Stimulated activated CD8-positive, alpha-beta memory T cell treated with anti-CD3 and anti-CD28 coated beads, Interleukin-12 subunit alpha, Interleukin-12 subunit beta, amount 100 ng/mL, for 24 hours (primary cell): ENCODE measurements around the gene PITX3.
"Not testable (repeated sequence)": the region's sequence is repeated elsewhere in the genome, so short reads cannot be mapped to it uniquely, and the experiment has no call there.

Experiments
- DNase-seq: peaks from one replicate; pipeline ENCODE4 v3.0.0-alpha.2; 2020; ENCODE audit errors: extremely low read depth

PITX3 gene

DNA sequence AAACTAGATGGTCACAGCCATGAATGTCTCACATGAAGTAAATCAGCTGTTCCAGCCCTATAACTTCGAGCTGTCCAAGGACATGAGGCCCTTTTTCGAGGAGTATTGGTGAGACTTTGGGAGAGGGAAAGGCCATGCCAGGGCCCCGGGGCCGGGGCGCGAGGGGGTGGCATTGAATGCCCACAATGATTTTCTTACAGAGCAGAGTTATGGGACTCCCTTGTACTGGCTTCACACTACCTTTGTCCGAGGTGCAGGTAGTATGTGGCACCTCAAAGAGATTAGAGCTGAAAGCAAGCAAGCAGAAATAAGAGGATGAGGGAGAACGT lies 14.8 kb downstream of the PITX3 start:
- no peak for DNase-seq

DNA sequence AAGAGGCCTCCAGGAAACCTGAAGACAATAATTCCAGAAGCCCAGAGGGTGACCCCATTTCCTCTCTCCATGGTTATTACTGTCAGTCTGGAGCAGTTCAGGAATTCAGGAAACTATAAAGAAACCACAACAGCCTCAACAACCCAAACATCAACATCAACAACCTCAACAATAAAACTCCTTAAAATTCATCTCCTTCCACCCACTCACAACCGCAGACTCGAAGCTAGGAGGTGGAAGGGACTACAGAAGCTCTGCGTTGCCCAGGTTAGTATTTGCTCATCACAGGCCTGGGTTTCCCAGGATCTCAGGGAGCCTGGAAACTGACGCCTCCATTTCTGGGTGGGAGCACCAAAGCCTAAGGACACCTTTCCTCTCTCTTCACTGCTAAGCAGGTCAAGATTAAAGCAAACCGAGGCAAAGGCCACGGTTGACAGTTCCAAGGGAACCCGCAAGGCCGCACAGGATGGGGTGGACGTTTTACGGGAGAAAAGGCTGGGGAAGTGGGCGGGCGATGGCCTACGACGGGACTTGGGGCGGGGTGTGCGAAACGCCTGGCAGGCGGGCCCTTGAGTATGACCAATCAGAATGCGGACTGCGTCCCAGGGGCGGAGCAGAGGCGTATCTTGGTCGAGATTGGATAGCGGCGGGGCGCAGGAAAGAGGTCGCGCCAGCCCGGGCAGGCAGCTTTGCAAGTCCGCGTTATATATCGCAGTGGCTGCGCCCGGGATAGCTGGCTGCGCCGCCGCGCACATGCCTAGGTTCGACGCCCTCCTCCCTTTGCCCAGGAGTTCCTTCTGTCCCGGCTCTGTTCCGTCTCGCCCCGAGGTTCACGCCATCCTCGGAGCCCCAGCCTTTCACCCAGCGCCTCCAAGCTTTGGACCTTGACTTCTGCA lies 15.4 kb downstream of the PITX3 start, which contains the start of gene ELOVL3:
Gene ELOVL3, plus strand, starts transcription at position 654 of the 896 bp plus-strand sequence. CDS start 250 bp downstream, outside the sequence.
- peak; percentile 57 for DNase-seq

DNA sequence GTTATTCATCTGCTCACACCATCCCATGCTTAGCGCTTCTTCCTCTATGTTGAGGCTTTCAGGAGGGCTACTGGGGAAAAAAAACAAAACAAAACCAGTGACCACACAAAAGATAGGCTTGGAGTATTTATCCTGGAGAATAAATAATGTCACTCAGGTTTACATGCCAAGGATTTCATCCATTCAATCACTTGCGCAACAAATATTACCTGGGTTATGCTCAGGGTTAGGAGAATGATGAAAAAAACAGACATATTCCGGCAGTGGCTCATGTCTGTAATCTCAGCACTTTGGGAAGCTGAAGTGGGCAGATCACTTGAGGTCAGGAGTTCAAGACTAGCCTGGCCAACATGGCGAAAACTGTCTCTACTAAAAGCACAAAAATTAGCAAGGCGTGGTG lies 18.5 kb downstream of the PITX3 start:
- DNase-seq, result no peak

DNA sequence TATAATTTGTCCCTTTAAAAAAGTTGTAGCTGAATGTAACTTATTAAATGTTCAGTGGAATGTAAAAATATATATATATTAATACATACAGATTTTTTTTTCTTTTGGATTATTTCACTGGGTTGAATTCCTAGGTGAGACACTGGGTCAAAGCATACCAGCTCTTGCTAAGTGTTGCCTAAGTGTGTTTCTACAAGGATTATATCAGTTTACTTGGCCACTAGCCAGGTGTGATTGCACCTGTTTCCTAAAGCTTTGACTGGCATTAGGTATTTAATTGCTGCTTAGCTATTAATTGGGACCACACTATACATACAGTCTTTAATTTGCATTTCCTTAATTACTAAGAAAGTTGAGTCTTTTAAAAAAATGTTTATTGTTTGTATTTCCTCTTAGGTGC lies 20.7 kb downstream of the PITX3 start:
- DNase-seq, result no peak

DNA sequence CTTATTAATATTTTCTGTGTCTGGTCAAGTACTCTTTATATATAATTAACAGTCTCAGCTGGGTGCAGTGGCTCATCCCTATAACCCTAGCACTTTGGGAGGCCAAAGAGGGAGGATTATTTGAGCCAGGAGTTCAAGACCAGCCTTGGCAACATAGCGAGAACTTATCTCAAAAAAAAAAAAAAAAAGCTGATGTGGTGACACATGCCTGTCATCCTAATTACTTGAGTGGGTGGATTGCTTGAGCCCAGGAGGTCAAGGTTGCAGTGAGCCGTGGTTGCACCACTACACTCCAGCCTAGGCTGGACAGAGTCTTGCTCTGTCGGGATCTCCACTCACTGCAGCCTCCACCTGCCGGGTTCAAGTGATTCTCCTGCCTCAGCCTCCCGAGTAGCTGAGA lies 21.9 kb downstream of the PITX3 start:
- DNase-seq, result no peak

DNA sequence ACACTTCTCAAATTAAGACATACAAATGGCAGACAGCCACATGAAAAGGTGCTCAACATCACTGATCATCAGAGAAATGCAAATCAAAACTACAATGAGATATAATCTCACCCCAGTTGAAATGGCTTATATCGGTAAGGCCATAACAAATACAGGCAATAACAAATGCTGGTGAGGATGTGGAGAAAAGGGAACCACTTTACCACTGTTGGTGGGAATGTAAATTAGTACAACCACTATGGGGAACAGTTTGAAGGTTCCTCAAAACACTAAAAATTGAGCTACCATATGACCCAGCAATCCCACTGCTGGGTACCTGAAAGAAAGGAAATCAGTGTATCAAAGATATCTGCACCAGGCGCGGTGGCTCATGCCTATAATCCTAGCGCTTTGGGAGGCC lies 27.7 kb downstream of the PITX3 start:
- not testable (repeated sequence) for DNase-seq

DNA sequence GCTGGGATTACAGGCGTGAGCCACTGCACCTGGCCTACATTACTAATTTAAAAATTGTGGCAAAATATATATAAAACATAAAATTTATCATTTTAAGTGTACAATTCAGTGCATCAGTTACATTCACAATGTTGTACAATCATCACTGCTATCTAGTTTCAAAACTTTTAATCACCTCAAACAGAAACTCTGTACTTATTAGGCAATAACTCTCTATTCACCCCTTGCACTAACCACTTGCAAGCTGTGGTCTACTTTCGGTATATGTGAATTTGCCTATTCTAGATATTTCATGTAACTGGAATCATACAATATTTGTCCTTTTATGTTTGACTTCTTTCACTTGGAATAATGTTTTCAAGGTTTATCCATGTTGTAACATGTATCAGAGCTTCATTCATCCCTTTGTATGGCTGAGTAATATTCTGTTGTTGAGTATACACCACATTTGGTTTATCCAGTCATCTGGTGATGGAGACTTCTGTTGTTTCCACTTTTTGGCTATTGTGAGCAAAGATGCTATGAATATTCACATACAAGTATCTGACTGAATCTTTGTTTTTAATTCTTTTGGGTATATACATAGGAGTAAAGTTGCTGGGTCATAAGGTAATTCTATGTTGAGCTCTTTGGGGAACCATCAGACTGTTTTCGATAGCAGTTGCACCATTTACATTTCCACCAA lies 29.6 kb downstream of the PITX3 start:
- DNase-seq, result no peak

DNA sequence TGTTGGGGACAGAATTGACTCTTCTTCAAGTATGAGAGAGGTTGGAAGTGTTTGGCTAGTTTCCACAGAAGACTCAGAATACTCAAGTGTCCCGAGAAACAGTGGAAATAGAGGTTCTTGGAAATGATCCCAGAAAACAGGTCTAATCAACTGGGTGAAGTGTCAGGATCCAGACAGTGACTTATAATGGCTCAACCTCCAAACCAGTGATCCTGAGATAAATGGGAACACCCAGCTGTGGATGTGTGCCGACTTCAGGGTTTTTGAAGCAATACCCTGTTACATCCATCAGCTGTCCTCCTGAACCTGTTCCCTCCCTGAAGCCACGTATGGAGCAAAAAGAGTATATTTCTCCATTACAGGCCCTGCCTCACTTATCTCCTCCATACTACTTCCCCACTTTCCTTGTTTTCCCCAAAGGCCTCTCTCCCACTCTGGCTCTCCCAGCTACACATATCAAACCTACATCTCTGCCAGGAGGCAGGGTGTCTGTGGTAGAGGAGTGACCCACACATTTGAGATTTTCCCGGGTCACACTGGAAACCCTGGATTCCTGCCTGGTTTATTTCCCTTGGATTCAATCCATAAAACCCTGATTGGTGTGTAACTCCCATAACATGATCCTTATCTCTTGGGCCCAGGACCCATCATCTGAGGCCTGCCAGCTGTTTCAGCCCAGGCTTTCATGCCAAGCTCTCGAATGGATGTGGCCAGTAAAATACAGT lies 32.8 kb downstream of the PITX3 start:
- no peak for DNase-seq

DNA sequence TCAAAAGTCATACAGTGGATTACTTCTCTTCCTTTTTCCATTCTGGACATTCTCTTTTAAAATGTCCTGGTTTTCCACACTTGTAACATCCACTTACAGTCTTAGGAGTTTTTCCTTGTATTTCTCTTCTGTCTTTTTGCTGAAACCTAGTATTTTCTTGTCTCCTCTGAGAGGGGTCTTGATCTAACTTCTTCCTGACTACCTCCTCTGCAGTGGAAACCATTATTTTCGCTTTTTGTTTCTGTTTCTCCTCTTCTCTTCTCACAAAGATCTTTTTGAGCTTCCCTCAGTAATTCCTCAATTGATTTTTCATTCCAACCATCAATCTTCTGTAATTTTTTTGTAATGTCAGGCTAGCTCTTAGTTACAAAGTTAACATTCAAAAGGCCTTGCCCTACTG lies 38.9 kb downstream of the PITX3 start:
- no peak for DNase-seq

DNA sequence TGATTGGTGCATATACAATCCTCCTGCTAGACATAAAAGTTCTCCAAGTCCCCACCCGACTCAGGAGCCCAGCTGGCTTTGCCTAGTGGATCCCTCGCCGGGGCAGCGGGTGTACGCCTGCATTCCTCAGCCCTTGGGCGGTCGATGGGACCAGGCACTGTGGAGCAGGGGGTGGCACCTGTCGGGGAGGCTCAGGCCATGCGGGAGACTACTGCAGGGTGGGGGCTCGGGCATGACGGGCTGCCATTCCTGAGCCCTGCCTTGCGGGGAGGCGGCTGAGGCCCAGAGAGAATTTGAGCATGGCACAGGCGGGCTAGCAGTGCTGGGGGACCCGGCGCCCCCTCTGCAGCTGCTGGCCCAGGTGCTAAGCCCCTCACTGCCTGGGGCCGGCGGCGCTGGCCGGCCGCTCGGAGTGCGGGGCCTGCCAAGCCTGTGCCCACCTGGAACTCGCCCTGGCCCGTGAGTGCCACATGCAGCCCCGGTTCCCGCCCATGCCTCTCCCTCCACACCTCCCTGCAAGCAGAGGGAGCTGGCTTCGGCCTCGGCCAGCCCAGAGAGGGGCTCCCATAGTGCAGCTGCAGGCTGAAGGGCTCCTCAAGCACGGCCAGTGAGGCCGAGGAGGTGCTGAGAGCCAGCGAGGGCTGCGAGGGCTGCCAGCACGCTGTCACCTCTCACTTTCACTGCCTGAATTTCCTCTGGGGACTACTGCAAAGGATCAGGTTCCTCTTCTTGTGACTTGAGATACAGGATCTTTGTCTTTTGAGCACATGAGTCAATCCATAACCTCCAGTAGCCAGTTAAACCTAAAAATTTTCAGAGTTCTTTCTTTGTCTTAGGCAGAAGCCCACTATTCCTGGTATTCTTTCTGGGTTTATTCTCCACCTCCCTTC lies 40.3 kb downstream of the PITX3 start:
- no peak for DNase-seq

DNA sequence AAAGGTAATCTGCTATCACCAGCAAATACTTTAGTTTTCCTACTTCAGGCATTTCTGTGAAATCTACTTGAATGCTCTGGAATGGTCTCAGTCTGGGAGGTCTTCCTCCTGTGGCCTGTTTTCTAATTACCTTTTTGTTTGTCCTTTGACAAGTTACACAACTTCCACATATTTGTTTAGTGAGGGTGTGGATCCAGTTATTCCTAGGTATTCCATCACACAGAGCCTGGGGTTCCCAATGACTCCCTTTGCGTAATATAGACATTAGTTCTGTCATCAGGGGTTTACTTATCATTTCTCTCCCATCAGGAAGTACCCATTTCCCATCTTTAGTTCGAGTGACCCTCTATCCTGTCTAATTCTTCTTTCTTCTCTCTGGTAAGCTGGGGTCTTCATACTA lies 43.3 kb downstream of the PITX3 start:
- no peak for DNase-seq

DNA sequence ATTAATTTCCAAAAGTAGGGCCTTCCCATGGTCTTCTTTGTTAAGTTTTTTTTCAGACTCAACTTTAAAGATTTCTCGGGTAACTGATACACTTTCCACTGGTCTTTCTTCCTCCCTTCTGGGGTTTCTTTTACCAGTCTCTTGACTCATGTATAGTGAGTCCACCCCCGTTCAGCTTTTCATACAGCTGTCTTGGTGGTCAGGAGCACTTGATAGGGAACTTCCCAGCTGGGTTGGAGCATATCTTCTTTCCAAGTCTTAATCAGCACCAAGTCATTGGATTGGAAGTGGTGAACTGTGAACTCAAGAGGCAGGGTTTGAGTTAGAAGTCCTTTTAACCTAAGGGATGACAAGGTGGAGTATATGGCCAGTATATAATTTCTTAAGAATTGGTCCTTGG lies 44.4 kb downstream of the PITX3 start:
- no peak for DNase-seq

DNA sequence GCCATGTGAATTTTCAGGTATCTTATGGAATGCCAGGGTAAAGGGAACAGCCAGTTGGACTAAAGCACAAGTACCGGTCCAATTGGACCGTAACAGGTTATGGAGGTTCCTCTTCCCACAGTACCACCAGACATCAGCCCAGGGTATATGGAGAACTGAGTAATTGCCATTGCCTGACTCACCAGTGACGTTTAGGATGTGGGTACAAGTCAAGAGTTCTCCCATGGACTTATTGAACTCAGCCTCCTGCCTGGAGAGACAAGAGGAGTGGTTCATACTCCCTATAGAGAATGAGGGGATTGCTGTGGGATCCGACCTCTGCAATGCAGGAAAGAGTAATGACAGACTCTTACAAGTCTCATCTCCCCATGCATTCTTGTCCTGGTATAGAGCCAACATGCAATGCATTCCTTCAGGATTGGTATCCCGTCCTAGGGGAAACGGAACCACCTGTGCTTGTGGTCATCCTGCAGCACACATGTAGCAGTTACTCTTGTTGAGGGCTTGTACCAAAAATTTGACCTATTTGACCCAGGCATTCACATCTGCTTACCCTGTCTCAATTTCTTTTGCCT lies 45.9 kb downstream of the PITX3 start:
- DNase-seq, result no peak

DNA sequence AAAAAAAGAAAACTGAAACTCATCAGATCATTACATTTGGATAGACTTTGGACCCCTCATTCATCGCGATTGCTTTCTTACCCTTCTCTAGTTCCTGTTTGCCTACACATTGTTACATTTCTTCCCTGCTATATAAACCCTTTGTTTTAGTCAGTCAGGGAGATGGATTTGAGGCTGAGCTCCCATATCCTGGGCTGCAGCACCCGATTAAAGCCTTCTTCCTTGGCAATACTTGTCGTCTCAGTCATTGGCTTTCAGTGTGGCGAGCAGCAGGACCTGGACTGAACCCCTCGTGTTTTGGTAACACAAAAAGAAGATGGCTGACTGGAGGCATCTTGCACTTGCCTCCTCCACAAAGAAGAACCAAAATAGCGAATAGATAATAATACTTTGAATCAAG lies 49.4 kb downstream of the PITX3 start:
- DNase-seq, result no peak

DNA sequence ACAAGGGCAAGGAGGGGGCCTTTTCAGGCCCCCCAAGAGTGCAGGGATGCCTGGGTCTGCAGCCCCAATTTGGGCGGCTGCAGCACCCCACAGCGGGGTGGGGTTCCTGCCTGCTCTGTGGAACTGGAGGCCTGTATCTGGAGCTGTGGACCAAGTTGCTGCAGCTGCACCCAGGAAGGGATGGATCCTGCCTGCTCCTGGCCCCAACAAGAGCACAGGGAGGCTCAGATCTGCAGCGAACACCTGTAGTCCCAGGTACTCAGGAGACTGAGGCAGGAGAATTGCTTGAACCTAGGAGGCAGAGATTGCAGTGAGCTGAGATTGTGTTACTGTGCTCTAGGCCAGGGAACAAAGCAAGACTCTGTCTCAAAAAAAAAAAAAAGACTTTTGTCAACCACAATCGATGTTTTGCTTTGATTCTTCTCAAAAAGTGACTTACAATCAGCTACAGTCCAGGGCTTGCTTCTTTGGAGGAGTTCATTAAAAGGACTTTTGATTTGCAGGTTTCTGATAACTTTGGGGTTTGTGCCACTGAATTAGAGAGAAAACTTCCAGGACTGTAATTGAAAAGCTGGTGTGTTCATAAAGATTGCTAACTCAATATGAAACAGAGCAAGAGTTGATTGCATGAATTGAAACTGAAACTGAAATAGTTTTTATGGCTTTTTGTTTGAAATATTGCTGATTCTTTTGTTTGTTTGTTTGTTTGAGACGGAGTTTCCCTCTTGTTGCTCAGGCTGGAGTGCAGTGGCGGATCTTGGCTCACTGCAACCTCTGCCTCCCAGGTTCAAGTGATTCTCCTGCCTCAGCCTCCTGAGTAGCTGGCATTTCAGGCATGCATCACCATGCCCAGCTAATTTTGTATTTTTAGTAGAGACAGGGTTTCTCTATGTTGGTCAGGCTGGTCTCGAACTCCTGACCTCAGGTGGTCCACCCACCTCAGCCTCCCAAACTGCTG lies 52.1 kb downstream of the PITX3 start:
- not testable (repeated sequence) for DNase-seq

DNA sequence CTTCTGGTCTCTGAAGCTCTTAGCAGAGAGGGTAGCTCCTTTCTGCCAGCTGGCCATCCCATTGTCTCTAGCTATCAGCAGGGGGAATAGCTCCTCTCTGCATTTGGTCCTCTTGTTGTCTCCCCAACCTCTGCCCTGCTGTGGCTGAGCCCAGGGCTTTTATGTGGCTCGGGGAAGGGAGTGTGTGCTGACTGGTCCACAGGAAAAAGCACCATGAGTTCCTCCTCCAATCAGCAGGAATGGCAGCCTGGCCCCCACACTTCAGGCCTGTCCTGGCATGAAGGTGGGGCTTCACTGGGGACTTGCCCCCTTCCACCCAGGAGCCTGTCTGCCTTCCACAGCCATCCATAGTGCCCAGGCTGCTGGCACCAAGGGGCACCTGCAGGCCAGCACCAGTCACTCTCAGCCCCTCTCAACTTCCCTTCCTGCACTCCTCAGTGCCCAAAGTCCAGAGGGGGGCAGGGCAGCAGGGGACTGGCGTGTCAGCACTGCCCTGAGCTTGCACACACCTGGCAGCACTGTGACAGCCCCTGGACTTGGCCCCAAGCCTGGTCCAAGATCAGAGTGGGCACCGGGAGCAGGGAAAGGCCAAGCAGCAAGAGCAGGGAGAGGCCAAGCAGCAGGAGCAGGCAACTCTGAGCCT lies 52.9 kb downstream of the PITX3 start:
- DNase-seq, result no peak

DNA sequence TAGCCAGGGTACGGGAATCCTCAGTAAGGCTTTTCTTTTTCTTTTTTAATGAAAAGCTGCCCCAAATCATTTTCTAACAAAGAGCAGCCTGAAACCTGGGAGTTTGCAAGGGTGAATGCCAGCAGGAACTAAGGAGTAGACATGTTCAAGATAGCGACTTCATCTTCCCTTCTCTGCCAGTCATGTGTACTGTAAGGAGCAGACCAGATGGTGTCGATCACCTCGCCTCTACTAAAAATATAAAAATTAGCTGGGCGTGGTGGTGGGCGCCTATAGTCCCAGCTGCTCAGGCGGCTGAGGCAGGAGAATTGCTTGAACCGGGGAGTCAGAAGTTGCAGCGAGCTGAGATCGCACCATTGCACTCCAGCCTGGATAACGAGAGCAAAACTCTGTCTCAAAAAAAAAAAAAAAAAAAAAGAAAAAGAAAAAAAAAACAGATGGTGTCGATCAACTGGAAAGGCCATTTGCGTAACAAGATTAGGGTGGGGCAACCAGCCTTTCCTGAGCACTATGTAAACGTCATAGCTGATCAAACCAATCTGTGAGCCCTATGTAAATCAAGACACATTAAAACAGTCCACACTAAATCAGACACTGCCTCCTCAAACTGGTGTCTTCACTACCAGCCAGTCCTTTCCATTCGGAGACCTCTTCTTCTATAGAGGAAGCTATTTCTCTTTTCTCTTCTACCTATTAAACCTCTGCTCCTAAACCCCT lies 55.3 kb downstream of the PITX3 start:
- no peak for DNase-seq

DNA sequence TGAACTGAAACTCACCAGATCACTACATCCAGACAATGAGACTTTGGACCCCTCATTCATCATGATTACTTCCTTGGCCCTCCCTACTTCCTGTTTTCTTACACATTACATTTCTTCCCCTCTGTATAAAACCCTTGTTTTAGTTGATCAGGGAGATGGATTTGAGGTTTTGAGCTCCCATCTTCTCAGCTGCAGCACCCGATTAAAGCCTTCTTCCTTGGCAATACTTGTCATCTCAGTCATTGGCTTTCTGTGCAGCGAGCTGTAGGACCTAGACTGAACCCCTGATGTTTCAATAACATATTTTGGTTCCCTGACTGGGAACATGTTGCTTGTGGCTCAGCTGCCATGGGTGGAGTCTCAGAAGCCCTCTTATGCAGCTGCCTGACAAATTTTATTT lies 56.0 kb downstream of the PITX3 start:
- DNase-seq, result no peak

DNA sequence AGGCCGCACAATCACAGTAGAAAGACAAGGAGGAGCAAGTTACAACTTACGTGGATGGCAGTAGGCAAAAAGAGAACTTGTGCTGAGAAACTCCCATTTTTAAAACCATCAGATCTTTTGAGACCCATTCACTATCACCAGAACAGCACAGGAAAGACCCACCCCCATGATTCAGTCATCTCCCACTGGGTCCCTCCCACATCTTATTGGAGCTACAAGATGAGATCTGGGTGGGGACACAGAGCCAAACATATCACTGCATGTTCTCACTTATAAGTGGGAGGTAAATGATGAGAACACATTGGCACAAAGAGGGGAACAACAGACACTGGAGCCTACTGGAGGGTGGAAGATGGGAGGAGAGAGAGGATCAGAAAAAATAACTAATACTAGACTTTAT lies 56.7 kb downstream of the PITX3 start:
- DNase-seq, result no peak
